HG03432 (cell line): ENCODE measurements around the gene SLC44A5.
"Not testable (repeated sequence)": the region's sequence is repeated elsewhere in the genome, so short reads cannot be mapped to it uniquely, and the experiment has no call there.

ENCODE experiments used
- ATAC-seq: cut with Tn5 transposase; IDR thresholded peaks from one replicate; pipeline ENCODE4 v1.9.1; 2021; ENCODE audit warnings: mild to moderate bottlenecking, moderate library complexity; ENCODE audit not compliant: unreplicated experiment

SLC44A5 gene

GRCh38 chr1:75469586-75470173 lies 141.2 kb downstream of the SLC44A5 start:
- ATAC-seq: no peak

- no peak for ATAC-seq
Measured at GRCh38 chr1:75461808-75462325, 149.0 kb downstream of the SLC44A5 start.

GRCh38 chr1:75449998-75450397 lies 160.9 kb downstream of the SLC44A5 start:
- ATAC-seq: no peak

- no peak for ATAC-seq
Measured at GRCh38 chr1:75444220-75444619, 166.7 kb downstream of the SLC44A5 start.

GRCh38 chr1:75440274-75440673 lies 170.6 kb downstream of the SLC44A5 start:
- no peak for ATAC-seq

- peak; percentile 66 for ATAC-seq
Measured at GRCh38 chr1:75438355-75438754, 172.6 kb downstream of the SLC44A5 start.

GRCh38 chr1:75431843-75432242 lies 179.1 kb downstream of the SLC44A5 start:
- no peak for ATAC-seq

- ATAC-seq: no peak
Measured at GRCh38 chr1:75430526-75430925, 180.4 kb downstream of the SLC44A5 start.

GRCh38 chr1:75426688-75427087 lies 184.2 kb downstream of the SLC44A5 start:
- no peak for ATAC-seq

- no peak for ATAC-seq
Measured at GRCh38 chr1:75425001-75425650, 185.8 kb downstream of the SLC44A5 start.

GRCh38 chr1:75423616-75424015 lies 187.3 kb downstream of the SLC44A5 start:
- no peak for ATAC-seq

GRCh38 chr1:75423136-75423535 lies 187.8 kb downstream of the SLC44A5 start:
- no peak for ATAC-seq

- ATAC-seq: no peak
Measured at GRCh38 chr1:75421371-75421770, 189.5 kb downstream of the SLC44A5 start.

GRCh38 chr1:75415187-75415586 lies 195.7 kb downstream of the SLC44A5 start:
- no peak for ATAC-seq

- ATAC-seq: no peak
Measured at GRCh38 chr1:75412616-75413015, 198.3 kb downstream of the SLC44A5 start.

- ATAC-seq: not testable (repeated sequence)
Measured at GRCh38 chr1:75404681-75405080, 206.2 kb downstream of the SLC44A5 start.

GRCh38 chr1:75403147-75403646 lies 207.7 kb downstream of the SLC44A5 start:
- not testable (repeated sequence) for ATAC-seq

- no peak for ATAC-seq
Measured at GRCh38 chr1:75400716-75401115, 210.2 kb downstream of the SLC44A5 start.

- no peak for ATAC-seq
Measured at GRCh38 chr1:75396745-75397144, 214.2 kb downstream of the SLC44A5 start.

- ATAC-seq: no peak
Measured at GRCh38 chr1:75396260-75396659, 214.7 kb downstream of the SLC44A5 start.

GRCh38 chr1:75394386-75395139 lies 216.4 kb downstream of the SLC44A5 start:
- ATAC-seq: peak; percentile 63

GRCh38 chr1:75392278-75392677 lies 218.6 kb downstream of the SLC44A5 start:
- peak; percentile 93 for ATAC-seq
